Activated naive CD8-positive, alpha-beta T cell treated with anti-CD3 and anti-CD28 coated beads, Interleukin-2, amount 50 U/mL, for 16 hours (primary cell): Measurements from ENCODE around the gene ADTRP.
"Not testable (repeated sequence)": the region's sequence is repeated elsewhere in the genome, so short reads cannot be mapped to it uniquely, and the experiment has no call there.

ENCODE experiments used
- DNase-seq: peaks from one replicate; pipeline ENCODE4 v3.0.0-alpha.2; 2020; ENCODE audit warnings: low read depth, low spot score

The ADTRP gene

DNA sequence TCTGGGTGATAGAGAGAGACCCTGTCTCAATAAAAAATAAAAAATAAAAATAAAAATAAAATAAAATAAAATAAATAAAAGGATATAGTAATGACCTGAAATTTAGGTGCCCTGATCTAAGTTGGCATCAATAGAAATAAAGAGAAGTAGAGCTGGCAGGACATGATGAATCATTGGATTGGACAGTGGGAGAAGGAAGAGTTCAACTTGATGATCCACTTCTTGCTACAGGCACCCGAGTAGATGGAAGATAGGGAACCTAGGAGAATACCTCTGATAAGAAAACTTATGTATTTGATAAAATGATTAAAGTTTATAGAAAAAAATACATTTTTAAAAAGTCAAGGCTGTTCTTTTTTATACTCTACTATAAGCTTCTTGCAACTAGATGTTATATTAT is 79.0 kb downstream of the ADTRP start:
- no peak for DNase-seq

- no peak for DNase-seq
These were observed 85.9 kb downstream of the ADTRP start for GRCh38 chr6:11692451-11693376.

GRCh38 chr6:11689847-11690246 is 88.8 kb downstream of the ADTRP start:
- DNase-seq, result no peak

- not testable (repeated sequence) for DNase-seq
These were observed 89.2 kb downstream of the ADTRP start for GRCh38 chr6:11689400-11689799.

DNA sequence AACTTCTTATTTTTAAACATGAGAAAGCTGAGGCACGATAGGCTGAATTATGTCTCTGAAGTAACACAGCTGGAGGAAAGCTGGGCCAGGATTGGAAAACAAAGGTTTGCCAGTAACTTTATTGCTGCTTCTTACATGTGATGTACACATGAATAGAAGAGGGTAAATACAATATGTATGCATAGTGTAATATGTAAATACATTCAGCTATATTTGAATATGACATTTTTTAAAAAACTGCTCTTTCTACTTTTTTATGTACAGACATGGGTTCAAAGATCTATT is 90.2 kb downstream of the ADTRP start:
- DNase-seq, result no peak

DNA sequence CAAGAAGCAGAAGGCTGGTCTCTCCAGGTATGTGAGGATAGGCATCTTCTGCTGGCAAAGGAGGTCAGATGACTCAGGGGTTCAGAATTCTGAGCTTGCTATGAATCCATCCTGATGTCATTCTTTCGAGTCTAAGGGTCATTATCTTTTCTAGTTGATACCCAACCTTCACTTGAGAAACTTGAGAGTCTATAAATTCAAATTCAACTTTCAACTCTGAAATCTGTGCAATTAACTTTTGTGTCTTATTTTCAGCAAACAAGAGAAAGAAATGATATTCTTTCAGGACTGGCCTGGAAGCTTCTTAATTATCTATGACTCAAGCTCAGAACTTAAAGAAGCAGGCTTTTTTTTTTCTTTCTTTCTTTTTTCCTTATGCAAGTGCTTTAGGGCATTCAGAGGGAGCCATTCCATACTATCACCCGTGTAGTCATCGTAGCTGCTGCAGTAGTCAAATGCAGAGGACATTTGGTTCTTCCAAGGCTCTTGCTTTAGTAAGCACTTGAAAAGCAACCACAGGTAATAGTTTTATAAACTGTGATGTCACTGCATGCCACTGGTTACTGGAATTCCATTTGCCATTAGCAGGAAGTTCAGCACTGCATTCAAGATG is 93.0 kb downstream of the ADTRP start:
- DNase-seq, result no peak

DNA sequence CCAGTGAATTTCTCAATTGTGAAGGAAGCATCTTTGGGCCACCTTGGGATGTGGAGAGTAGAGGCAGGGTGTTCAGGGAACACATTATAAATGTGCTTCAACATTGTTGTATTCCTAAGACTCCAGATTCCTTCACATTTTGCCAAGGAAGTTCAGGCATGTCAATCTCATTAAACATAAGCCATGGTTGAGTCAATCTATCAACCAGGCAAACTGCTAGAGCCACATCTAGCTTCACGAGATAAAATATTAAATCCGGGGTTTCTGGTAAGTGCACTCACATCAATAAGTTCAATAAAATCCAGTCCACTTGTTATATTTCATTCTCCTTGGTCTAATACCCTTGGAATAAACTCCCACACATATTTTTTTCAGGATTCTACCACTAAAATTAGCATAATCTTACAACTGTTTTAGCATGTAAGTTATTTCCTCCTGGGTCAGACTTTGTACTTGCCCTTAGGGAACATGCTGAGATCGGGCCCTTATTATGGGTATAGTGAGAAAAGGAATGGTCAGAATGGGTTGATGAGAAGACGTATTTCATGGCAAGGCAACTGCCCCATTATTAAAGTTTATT is 93.6 kb downstream of the ADTRP start:
- no peak for DNase-seq

DNA sequence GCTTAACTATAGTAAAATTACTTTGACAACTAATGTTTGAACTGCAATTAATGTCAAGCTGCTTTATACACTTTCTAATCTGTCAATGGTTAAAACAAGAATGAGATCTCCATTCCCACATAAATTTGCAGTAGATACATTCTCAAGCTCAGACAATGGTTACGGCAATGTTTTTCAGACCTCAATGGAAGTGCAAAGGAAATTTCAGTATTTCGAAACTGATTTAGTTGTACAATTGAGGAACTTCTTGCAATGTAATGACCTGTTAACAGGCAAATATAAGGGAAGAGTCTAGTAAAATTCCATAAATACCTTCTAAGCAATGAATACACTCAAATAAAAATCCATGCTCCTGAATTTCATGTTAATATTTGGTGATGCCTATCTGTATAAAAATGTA is 94.7 kb downstream of the ADTRP start:
- DNase-seq, result no peak

- DNase-seq, result no peak
These were observed 96.0 kb downstream of the ADTRP start for GRCh38 chr6:11682561-11682975.

GRCh38 chr6:11681770-11682169 is 96.8 kb downstream of the ADTRP start:
- DNase-seq, result no peak

GRCh38 chr6:11681357-11681756 is 97.2 kb downstream of the ADTRP start:
- DNase-seq, result no peak

DNA sequence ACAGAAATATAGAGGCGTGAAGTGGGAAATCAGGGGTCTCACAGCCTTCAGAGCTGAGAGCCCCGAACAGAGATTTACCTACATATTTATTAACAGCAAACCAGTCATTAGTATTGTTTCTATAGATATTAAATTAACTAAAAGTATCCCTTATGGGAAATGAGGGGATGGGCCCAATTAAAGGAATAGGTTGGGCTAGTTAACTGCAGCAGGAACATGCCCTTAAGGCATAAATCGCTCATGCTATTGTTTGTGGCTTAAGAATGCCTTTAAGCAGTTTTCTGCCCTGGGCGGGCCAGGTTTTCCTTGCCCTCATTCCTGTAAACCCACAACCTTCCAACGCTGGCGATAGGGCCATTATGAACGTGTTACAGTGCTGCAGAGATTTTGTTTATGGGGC is 98.1 kb downstream of the ADTRP start:
- not testable (repeated sequence) for DNase-seq

DNA sequence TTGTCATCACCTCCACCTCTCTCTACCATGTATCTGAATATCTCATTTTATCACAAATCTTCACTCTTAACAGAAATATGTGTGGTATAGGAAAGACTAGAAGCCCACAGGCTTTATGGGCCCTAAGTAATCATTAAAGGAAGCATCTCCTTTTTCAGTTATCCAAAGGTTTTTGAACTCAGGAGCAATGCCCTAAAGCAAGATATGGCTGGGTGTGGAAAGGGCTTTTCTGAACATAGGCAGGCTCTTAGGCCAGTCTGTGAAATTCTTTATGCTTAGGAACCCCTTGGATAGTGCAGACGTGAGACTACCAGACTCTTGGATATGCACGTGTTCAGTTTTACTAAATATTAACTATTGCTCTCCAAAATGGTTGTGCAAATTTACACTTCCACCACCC is 99.5 kb downstream of the ADTRP start:
- no peak for DNase-seq

- DNase-seq, result no peak
These were observed 103.0 kb downstream of the ADTRP start for GRCh38 chr6:11675601-11676000.

GRCh38 chr6:11672669-11673068 is 105.9 kb downstream of the ADTRP start:
- no peak for DNase-seq

GRCh38 chr6:11672256-11672655 is 106.3 kb downstream of the ADTRP start:
- DNase-seq, result no peak

- DNase-seq, result no peak
These were observed 108.9 kb downstream of the ADTRP start for GRCh38 chr6:11669696-11670095.

DNA sequence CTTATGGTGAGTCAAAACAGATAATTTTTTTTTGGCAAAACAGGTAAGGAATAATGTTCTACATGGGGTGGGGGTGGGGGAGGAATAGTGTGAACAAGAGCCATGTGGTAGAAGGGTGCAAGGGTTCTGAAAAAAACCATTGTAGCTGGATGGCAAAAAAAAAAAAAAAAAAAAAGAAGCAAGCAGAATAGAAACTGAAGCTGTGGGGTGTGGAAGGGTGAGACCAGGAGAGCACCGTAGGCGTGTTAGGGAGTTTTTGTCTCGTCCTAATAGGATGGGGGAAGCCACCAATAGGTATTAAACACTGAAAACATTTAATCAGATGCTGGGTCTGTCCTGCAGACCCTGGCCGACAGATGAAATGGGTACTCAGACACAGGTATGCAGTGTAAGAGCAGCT is 110.1 kb downstream of the ADTRP start:
- DNase-seq, result no peak

GRCh38 chr6:11667876-11668275 is 110.7 kb downstream of the ADTRP start:
- DNase-seq, result no peak

DNA sequence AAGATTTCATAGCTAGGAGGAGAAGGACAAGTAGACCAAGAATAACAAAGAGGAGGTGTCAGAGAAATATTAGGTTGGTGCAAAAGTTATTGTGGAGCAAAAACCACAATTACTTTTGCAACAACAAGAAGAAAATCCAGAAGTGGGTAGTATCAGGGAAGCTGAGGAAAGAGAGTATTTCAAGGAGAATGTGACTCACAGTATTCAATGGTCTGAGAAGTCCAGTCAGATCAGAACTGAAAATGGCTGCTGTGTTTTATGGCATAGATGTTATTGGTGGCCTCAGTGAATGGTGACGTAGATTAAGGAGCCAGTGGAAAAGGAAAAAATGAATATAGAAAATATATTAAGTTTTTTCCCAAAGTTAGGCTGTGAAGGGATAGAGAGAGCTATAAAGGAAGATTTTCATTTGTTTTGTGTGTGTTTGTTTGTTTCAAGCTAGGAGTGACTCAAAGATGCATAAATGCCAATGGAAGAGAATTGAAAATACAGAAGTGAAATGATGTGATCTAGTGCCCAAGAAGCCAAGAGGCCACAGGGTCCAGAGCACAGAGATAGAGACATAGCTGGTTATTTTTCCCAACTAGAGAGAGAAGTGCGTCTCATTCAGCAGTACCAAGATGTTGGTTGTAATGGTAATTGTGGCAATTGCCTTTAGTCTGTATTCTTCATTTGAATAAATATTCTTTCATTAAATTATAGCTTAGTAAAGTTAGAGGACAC is 112.8 kb downstream of the ADTRP start:
- DNase-seq, result no peak
